ENCODE measurements around the gene WDR37.
A peak's percentile ranks its signal among the peaks of the same experiment; 100 is the strongest.

WDR37 gene

DNA sequence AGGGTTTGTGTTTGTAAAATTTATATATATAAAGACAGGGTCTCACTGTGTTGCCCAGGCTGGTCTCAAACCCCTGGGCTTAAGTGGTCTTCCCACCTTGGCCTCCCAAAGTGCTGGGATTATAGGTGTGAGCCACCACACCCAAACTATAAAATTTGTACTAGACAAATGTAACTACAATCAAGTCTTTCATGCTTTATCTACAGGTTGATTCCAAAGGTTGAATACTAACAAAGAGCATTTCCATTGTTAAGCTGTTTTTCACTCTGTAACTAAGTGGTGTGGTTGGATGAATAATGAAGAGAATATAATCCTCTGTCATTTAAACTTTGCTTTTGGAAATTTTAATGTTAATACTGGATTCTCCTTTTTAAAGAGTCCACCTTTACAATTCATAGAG is 22.5 kb downstream of the WDR37 start:
- DNase-seq, result no peak

DNA sequence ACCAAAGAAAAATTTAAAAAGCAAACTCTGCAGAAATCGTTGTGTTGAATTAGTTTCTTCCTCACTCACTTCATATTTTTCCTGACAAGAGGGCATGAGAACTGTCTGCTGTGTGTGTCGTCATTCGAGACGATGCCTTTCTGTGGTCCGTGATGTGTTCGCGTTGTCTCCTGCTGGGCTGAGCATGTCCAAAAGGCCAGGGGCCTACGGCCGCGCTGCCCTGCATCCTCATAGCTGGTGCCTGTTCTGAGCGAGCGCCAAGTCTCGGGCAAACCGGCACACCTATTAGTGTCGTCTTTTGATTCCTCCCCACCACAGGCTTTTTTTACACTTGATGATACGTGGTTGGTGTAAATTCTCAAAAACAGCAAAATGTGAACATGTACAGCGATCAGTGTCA is 27.4 kb downstream of the WDR37 start:
- peak in 1 of 2 experiments; percentile 4 for DNase-seq

DNA sequence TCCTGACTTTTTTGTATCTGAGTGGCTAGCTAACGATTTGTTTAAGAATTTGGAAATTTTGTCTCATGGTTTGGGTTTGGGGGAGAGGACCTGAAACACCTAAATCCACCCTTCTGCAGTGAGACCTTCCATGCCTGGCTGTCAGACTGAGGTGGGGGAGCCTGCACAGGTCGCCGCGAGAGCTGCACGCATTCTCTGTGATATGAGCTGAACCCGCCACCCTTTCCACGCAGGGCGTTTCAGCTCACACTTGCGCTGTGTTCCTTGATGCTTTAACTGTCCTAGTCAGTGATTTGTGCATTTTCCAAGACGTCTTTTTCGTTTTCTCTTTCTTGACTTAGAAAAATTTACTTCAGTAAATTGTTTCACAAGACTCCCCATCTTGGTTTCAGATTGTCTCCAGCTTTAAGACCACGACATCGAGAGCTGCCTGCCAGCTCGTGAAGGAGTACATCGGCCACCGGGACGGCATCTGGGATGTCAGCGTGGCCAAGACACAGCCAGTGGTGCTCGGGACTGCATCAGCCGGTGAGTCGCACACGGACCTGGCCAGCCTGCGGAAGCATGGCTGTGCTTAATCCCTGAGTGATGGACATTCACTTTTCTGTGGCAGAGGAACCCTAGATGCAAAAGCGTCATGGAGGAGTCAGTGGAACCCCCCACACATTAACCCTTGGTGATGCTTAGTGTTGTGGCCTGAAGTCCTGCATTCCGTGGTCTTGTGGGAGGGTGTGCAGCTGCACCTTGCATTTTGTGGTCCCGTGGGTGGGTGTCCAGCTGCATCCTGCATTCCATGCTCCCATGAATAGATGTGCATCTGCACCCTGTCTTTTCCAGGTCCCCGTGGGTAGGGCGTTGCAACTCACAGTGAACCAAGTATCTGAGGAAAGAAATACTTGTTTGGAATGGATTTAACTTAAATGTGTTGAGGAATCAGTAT is 28.1 kb downstream of the WDR37 start:
- DNase-seq, result peak in 1 of 2 experiments; percentile 7

DNA sequence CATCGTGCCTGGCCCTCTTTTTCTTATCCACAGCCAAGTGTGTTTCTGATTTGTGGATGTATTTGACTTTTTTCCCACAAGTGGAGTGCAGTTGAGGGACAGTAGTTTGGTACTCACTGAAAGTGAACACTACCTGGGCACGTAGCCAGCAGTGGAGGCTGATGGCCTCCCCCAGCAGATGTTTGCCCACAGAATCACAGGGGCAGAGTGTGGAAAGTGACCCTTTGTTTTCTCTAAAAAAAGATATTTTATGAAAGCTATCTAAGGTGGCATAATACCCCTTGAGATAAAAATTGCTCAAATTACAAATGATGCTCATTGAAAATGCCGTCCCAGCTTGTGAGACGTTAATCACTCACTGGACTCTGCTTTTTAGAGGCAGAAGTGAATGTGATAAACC is 29.1 kb downstream of the WDR37 start:
- no peak for DNase-seq

DNA sequence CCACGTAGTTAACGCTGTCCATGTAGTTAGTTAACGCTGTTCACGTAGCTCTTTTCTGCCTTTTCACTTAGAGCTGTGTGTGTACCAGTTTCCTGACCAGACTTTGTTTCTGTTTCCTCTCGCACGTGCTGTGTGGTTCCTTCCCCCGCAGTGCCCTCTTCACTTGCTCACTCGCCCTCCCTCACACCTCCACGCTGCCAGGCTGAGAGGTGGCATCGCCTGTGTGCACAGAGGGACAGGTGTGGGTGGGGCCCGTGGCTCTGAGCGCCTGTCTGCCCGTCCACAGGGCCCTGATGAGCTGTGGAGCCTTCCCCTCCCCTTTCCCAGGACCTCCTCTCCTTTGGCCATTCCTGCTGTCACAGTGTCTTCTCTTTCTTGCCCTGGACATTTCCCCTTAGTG is 30.6 kb downstream of the WDR37 start:
- peak in 1 of 2 experiments; percentile 20 for DNase-seq

DNA sequence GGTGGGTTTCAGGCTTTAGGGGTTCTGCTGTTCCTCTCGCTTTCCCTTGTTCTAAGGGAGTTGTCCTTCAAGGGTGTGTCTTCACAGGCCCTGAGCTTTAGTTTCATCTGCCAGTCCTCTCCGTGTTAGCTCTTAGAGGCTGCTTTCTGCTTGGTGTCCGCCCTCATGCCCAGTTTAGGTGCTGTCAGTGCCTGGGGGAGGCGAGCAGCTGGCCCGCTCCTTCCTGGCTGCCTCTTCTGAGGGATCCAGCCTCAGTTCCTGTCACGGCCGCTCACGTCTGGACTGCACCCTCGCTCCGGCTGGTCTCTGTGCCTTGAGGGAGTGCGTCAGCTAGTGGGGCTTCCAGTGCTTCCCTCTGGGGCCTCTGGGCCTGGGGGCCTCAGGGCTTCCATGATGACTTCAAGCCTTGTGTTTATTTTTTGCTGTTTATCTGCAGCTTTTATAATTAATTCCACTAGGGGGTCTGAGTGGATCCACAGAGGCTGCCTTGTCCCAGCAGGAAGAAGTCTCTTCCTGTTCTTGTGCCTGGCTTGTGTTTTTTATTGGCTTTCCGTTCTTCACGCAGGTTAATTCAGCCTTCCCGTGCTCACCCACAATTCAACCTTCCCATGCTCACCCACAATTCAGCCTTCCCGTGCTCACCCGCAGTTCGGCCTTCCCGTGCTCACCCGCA is 33.0 kb downstream of the WDR37 start:
- DNase-seq, result peak in 1 of 2 experiments; percentile 9

DNA sequence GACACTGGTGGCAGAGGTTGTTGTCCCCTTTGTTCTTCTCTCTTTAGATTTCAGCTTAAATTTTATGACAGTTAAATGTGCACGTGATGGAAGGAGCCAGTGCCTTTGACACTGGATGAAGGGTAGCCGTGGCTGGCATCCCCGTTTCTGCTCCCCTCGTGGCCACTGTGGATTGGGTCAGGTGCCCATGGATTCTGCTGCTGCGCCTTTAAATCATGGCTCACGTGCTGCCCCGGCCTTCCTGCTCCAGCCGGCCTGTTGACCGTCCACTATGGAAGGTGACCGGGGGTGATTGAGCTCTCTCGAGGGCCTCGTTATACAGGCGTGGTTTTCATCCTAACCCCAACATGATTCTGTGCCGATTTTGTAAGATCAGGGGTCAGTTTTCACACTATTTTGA is 34.5 kb downstream of the WDR37 start:
- peak in 1 of 2 experiments; percentile 7 for DNase-seq

DNA sequence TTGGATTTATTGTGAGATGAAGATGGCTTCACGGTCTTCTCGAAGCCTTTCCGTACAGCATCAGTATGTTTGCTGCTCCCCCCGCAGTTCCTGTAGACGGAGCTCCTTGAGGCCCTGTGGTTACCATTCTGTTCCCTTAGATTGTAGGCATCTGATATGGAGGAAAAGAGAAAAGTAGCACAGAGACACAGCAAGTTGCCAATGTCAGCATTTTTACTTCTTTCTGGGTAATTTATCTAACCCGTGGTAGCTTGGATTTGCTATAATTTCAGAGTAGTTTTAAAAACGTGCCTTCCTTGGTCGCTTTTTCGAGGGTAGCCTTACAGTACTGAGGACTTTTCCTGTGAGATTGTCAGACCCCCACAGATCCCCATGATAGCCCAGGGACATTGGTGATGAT is 37.5 kb downstream of the WDR37 start:
- DNase-seq, result no peak

DNA sequence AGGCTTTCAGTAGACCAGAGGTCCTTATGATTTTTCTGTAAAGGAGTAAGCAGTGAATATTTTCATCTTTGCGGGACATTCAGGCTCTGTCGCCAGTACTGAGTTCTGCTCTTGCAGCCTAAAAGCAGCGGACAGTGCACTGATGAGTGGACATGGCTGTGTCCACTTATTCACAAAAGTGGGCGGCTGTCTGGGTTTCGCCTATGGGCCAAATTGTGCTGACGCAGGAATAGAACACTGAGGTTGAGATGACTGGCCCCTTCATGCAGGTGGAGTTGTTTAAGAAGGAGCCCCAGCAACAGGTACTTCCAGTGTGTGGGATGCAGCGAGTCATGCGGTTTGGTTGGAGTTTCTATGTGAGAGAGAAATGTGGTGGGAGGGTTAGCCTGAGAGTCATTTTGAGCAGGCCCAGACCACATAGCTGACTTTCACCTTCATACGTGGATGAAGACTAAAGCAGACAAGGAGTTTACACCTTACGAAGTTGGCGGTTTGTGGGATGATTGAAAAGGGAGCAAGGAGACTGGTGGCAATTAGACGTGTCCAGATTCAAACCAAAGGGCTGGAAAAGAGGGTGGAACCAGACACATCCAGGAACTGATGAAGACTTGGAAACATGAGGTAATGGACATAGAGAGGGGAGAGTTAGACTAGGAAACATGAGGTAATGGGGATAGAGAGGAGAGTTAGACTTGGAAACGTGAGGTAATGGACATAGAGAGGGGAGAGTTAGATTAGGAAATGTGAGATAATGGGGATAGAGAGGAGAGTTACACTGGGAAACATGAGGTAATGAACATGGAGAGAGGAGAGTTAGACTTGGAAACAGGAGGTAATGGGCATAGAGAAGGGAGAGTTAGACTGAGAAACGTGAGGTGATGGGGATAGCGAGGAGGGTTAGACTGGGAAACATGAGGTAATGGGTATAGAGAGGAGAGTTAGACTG is 38.2 kb downstream of the WDR37 start:
- peak; percentile 85 to 86 for DNase-seq

DNA sequence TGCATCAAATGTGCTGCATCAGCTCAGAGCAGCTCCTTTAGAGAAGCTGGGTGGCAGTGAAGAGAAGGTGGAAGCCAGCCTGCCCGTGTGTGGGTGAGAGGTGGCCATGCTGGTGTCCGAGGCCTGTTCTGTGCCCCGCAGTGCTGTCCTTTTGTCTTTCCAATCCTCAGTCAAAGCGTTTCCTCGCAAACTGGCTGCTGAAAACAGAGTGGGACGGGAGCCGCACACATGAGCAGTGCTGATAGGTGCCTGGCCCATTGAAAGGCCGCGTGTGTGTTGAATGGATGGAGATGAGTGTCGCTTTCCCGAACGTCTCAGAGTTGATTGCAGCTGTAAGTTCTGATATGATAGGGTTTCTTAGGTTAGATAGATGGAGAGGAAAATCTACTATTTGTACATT is 39.3 kb downstream of the WDR37 start:
- DNase-seq, result no peak

DNA sequence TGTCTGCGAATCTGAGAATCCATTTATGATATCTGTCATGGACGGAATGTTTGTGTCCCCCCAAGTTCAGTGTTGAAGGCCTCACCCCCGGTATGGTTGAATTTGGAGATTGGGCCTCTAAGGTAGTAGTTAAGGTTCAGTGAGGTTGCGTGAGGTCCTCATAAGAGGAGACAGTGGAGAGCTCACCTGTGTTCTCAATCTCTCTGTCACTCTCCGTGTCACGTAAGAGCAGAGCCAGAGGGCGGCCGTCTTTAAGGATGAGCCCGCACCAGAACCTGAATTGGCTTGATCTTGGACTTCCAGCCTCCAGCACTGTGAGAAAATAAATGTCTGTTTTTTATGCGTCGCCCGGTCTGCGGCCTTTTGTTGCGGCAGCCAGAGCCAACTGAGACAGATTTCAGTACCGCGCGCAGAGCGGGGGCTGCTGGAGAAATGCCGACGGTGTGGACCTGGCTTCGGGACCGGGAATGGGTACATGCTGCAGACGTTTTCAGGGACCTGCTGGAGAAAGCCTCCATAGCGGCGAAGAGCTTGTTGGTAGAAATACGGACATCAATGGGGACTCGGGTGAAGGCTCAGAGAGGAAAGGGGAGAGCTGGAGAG is 40.2 kb downstream of the WDR37 start:
- no peak for DNase-seq

DNA sequence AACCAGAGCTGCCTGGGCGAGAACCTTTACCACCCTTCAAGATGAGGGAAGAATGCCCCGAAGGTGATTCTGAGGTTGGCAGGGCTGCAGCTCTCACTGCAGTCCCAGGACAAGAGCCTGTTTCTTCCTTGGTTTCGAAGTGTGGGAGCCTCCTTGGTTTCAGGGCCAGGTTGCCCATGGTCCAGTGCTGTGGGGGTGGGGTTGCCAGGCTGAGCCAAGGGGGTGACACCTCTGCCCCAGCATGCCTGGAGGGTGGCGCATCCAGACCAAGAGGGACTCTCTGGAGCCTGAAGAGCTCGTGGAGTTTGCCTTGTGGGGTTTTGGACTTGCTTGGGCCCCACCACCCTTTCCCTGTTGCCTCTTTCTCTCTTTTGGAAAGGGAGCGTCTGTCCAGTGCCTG is 41.3 kb downstream of the WDR37 start:
- no peak for DNase-seq

DNA sequence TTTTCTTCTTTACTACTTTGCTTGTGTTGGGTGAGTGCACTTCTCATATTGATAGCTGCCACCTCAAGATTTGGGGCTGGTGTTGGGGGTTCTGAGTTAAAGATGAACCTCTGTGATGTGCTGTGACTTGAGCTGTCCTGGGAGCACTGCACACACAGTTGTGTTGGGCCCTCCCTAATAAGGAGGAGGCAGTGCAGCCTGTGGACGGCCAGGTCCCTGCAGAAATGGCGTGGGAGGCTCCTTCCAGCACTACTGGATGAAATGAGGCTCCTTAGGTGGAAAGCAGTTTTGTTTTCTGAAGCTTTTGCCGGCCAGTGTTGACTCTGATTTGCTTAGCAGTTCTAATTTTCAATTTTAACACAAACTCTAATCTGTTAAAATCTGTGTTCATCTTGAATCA is 44.0 kb downstream of the WDR37 start:
- DNase-seq, result no peak

DNA sequence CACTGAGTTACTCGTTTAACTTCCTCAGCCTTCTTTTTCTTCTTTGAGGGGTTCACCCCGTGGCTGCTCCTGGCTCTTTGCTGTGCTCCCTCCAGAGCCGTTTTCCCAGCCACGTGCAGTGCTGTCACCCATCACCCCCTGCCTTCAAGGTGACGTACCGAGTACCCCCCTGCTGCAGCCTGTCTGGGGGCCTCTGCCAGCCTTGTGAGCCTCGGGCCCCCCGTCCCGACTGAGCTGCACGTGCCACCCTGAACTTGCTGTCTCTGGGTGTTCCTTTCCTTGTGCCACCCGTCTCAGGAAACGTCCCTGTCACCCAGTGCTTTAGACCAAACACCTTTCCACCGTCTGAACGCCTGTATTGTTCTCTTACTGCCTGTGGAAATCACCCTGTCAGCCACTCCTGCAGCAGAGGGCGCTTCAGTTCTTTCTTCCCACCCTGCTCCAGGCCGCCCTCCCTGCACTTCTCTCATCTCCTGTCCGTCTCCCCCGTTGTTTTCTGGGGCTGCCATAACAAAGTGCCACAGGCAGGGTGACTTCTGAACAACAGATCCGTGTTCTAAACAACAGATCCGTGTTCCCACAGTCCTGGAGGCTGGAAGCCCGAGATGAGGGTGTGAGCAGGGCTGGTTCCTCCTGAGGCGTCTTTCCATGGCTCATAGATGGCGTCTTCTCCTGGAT is 44.6 kb downstream of the WDR37 start:
- no peak for DNase-seq

DNA sequence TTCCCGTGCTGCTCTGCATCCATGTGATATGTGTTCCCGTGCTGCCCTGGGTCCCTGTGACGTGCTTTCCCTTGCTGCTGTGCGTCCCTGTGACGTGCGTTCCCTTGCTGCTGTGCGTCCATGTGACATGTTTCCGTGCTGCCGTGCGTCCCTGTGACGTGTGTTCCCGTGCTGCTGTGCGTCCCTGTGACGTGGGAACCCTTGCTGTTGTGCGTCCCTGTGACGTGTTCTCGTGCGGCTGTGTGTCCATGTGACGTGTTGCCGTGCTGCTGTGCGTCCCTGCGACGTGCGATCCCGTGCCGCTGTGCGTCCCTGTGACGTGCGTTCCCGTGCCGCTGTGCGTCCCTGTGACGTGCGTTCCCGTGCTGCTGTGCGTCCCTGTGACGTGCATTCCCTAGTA is 45.8 kb downstream of the WDR37 start:
- no peak for DNase-seq

DNA sequence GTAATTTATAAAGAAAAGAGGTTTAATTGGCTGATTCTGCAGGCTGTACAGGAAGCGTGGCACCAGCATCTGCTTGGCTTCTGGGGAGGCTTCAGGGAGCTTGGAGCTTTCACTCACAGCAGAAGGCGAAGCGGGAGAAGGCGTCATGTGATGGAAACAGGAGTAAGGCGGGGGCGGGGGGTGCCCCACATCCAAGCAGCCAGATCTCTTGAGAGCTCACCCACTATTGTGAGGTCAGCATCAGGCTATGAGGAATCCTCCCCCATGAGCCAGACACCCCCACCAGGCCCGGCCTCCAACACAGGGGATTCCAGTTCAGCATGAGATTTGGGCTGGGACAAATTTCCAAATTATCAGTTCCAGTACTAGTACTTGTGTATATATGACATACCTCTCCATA is 46.2 kb downstream of the WDR37 start:
- DNase-seq, result peak; percentile 56 to 61

DNA sequence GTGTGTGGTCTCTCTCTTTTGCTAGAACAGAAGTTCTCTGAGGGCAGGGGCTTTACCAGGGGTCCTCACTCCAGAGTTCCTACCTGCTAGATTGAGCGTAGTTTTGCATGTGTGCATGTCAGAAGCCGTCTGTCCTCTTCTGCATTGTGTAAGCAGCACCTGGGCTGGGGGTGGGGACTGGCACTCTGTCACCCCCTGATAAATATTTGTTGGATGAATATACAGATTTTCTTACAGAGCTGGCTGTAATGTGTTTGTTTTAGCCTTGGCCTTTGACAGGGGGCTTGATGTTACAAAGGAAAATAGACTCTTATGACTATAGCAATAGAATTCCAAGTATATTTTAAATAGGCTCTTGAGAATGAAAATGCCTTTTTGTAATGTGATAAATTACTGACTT is 46.6 kb downstream of the WDR37 start:
- DNase-seq, result no peak

DNA sequence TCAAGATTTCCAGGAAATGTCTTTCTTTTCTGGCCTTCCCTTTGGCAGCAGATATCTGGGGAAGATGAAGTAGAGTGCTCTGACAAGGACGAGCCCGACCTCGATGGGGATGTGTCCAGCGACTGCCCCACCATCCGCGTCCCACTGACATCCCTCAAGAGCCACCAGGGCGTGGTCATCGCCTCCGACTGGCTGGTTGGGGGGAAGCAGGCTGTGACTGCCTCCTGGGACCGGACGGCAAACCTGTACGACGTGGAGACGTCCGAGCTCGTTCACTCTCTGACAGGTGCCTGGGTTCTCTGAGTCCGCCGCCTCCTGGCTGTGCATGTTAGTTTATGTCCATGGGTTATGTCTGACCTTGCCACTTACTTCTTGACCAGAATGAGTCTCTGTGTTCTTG is 47.4 kb downstream of the WDR37 start:
- DNase-seq, result no peak

DNA sequence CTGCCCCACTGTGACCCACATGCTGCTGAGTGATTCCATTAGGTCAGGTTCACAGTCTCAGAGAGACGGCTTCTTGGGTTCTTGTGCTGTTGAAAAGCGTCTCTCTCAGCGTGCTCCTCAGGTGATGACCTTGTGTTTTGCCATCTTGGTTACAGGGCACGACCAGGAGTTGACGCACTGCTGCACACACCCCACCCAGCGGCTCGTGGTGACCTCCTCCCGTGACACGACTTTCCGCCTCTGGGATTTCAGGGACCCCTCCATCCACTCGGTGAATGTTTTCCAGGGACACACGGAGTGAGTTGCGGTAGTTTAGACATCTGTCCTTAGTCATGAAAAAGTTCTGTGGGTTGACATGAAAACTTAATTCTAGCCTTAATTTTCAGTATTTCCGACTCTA is 48.8 kb downstream of the WDR37 start:
- no peak for DNase-seq

DNA sequence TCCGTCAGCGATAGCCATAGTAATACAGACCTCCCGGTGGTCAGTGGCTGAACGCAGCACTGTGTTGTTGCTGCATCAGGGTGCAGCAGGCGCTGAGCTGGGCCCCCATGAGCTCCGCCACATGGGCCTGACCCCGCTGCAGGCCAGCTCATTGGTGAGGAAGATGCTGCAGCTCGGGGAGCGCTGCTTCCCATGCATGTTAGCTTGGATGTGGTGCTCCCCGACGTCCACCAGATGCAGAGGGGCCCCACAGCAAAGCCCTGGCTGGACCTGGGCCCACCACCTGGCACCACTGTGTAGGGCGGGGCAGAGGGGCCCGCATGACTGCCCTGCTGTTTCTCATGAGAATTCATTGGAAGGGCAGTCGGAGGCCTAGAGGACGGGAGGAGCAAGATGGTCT is 50.8 kb downstream of the WDR37 start:
- DNase-seq, result no peak

DNA sequence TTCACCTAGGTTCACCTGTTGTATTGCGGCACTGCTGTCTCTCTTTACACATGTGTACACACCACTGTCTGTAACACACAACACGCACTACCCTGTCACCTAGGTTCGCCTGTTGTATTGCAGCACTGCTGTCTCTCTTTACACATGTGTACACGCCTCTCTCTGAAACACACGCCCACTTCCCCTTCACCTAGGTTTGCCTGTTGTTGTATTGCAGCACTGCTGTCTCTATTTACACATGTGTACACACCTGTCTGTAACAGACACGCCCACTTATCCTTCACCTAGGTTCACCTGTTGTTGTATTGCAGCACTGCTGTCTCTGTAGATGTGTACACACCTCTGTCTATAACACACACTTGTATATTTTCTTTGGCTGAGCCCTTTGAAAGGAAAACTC is 51.5 kb downstream of the WDR37 start:
- DNase-seq, result no peak

All from activated T-cell treated with anti-CD3 and anti-CD28 coated beads, Interleukin-2, amount 50 U/mL, for 48 hours (primary cell).